CD8-positive, alpha-beta memory T cell (primary cell): ENCODE data around the gene SLC40A1. TPM values are rescaled to one million over a fixed set of nuclear protein-coding genes. Genes with fewer than 3 reads are reported as not detected.

Experiments used
- CTCF ChIA-PET: fragments of 350-600 bp; sonication (Branson Sonifier 250); formaldehyde crosslinking; loops from one replicate; lab custom pipeline; 2021; ENCODE audit warnings: antibody characterized with exemption; lab: Charles Lee
- POLR2A ChIA-PET: fragments of 350-600 bp; sonication (Branson Sonifier 250); formaldehyde crosslinking; loops from one replicate; lab custom pipeline; 2021; ENCODE audit warnings: antibody characterized with exemption; lab: Charles Lee
- DNase-seq, 5 donors: peaks; one replicate each; pipeline versions ENCODE4 v3.0.0 to v3.0.0-alpha.2; 2020 to 2022; ENCODE audit warnings: mixed read lengths in 1 of 5
- H3K27ac ChIP-seq: one replicate; pipeline ENCODE4 v1.7.0; 2013; ENCODE audit warnings: low read depth, mild to moderate bottlenecking, low read length, moderate library complexity
- H3K27me3 ChIP-seq: 2 replicates; pipeline ENCODE4 v1.7.0; 2013; ENCODE audit warnings: low read length, mild to moderate bottlenecking; ENCODE audit not compliant: insufficient read depth, poor library complexity, severe bottlenecking
- H3K36me3 ChIP-seq: 2 replicates; pipeline ENCODE4 v1.7.0; 2013; ENCODE audit warnings: mild to moderate bottlenecking, low read length, moderate library complexity; ENCODE audit not compliant: insufficient read depth
- H3K4me1 ChIP-seq: 2 replicates; pipeline ENCODE4 v1.7.0; 2013; ENCODE audit warnings: mild to moderate bottlenecking, low read length, moderate library complexity; ENCODE audit not compliant: insufficient read depth
- H3K4me3 ChIP-seq: 2 replicates; pipeline ENCODE4 v1.7.0; 2013; ENCODE audit warnings: mild to moderate bottlenecking, low read length
- H3K9me3 ChIP-seq: 2 replicates; pipeline ENCODE4 v1.7.0; 2013; ENCODE audit warnings: mild to moderate bottlenecking, low read length
- H3K27ac Mint-ChIP-seq, 8 donors: one replicate each; pipeline ENCODE4 v1.8.0; 2020 to 2021; ENCODE audit warnings: mixed read lengths in 8 of 8, mild to moderate bottlenecking in 6 of 8, inconsistent platforms in 3 of 8, moderate library complexity in 3 of 8
- H3K27me3 Mint-ChIP-seq, 2 donors: one replicate each; pipeline ENCODE4 v1.8.0; 2020 to 2021; ENCODE audit warnings: mixed read lengths in 2 of 2, mild to moderate bottlenecking in 1 of 2, moderate library complexity in 1 of 2
- H3K36me3 Mint-ChIP-seq, 3 donors: one replicate each; pipeline ENCODE4 v1.8.0; 2020 to 2021; ENCODE audit warnings: mixed read lengths in 3 of 3, inconsistent platforms in 1 of 3, mild to moderate bottlenecking in 1 of 3
- H3K4me1 Mint-ChIP-seq, 3 donors: one replicate each; pipeline ENCODE4 v1.8.0; 2020 to 2021; ENCODE audit warnings: mixed read lengths in 3 of 3, inconsistent platforms in 1 of 3, mild to moderate bottlenecking in 1 of 3
- H3K4me3 Mint-ChIP-seq, 7 donors: one replicate each; pipeline ENCODE4 v1.8.0; 2020 to 2021; ENCODE audit warnings: mixed read lengths in 7 of 7, mild to moderate bottlenecking in 6 of 7, moderate library complexity in 4 of 7, inconsistent platforms in 2 of 7
- H3K9me3 Mint-ChIP-seq, 5 donors: one replicate each; pipeline ENCODE4 v1.8.0; 2020 to 2022; ENCODE audit warnings: mixed read lengths in 5 of 5, mild to moderate bottlenecking in 3 of 5, moderate library complexity in 2 of 5, inconsistent platforms in 1 of 5
- polyA plus RNA-seq: library from polyadenylated mRNA; unstranded; fragments of 300-500 nt; fragmentation: Illumina TruSeq; gene quantifications from one replicate; pipeline ENCODE4 v1.2.3, GENCODE V29; 2021
- total RNA-seq, 2 experiments: library from RNA; stranded (reverse); gene quantifications; one replicate each; pipeline ENCODE4 v1.2.3, GENCODE V29; 2021

Gene SLC40A1
- total and polyA plus RNA-seq, 3 experiments from 2014 or later = 1.9 to 13.7 (median 2.7) TPM

DNA sequence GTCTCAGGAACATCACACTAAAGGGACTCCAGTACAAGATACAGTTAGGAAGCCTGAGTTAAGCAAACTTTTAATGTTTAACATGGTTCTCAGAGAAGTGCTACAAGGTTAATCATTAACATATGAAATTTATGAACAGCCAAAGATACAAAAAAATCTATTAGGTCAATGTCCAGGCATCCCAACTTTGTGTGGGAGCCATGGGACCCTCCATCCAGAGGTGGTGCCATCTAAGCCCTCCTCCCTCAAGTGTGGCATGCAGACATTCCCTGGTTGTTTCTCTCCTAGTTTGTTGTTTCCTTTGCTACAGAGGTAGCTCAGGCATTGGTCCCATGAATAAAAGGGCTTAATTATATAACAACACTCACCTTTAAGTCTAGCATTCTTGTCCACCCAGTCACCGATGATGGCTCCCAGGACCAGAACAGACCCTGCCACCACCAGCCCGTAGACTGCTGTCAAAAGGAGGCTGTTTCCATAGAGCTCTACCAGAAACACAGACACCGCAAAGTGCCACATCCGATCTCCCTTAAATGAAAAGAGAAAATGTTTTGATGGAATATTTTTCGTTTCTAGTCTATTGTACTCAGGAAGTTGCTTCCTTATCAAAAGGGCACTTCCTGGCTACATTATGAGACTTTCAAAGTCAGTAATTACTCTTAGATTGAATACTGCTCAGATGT is 5.7 kb downstream of the SLC40A1 start:
- Mint-ChIP-seq H3K4me1 (peaks cover 6 to 30% (median 11%) of the 10 kb centered on the region in 3 donors), H3K36me3 (peaks cover 0 to 2% (median 0%) of the 10 kb centered on the region in 3 donors), H3K4me3 (no peak overlapping the region), H3K9me3 (no peaks in the 10 kb centered on the region), H3K27ac (peak overlapping the region in 1 of 8 donors; percentile 34), H3K27me3 (peaks cover 14 to 20% of the 10 kb centered on the region in 2 donors)
- peaks cover 4% of the 10 kb centered on the region for H3K4me1 ChIP-seq
- ChIA-PET CTCF (no interaction called here), POLR2A (no interaction called here)
- no peak for DNase-seq
- no peak overlapping the region for H3K27ac ChIP-seq
- no peaks in the 10 kb centered on the region for H3K9me3 ChIP-seq
- peaks cover 3% of the 10 kb centered on the region for H3K36me3 ChIP-seq
- H3K27me3 ChIP-seq = no peaks in the 10 kb centered on the region
- no peak overlapping the region for H3K4me3 ChIP-seq

DNA sequence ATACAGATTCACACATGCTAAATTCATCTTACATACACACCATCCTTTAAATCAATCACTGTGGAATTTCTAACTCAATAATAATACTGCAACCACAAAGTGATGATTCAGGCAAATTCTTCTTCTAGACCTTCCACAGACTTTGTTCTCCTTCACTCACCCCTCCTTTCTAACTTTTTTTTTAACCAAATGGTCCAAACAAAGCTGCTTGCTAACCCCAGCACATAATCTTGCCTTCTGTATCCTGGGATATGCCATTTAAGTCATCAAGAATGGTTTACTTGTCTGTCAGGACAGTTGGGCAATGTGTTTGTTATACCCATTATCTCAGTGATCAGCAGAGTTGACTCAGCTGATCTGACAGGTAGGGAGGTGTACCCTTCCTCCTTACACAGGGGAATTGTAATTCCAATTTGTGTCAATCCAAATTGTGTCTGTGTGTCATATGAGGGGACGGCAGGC is 10.0 kb downstream of the SLC40A1 start:
- H3K27ac ChIP-seq = no peak overlapping the region

DNA sequence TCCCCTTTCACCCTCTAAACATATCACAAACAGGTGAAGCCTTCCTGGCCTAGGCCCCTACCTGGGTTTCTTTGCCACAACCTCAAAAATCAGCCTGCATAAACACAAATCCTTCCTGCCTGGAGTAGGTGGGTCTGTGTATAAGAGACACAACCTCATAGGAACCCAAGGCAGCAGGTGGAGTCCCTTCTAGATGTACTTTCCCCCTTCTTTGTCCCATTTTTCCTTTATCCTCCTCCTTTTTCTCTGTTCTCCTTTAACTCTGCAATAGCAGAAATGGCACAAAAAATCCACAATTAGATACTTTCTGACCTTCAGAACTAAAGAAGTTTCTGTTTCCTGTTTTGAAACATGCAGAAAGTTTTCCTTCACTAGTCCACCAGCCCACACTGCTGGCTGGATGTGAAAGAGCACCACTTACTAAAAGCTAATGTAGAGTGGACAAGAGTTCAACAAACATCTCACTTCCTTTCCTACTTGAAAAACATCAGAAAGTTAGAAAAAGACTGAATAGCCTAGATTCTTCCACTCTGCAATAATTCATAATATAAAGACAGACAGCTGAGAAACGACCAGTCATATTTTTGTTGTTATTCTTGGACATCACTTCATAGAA is 11.2 kb downstream of the SLC40A1 start:
- H3K27me3 ChIP-seq = no peaks in the 10 kb centered on the region
- peaks cover 3% of the 10 kb centered on the region for H3K36me3 ChIP-seq
- ChIA-PET POLR2A (no interaction called here), CTCF (no interaction called here)
- no peak for DNase-seq
- H3K27ac Mint-ChIP-seq = peak overlapping the region in 3 of 8 donors; percentile 0 to 44 (median 27)
- H3K4me1 Mint-ChIP-seq = peaks cover 9 to 18% (median 17%) of the 10 kb centered on the region in 3 donors
- H3K9me3 Mint-ChIP-seq = peaks cover 0 to 1% (median 0%) of the 10 kb centered on the region in 5 donors
- no peaks in the 10 kb centered on the region for H3K9me3 ChIP-seq
- H3K4me1 ChIP-seq = peaks cover 11% of the 10 kb centered on the region
- no peak overlapping the region for H3K27ac ChIP-seq
- peaks cover 2 to 18% (median 6%) of the 10 kb centered on the region in 3 donors for H3K36me3 Mint-ChIP-seq
- H3K4me3 Mint-ChIP-seq = no peak overlapping the region
- H3K4me3 ChIP-seq = no peak overlapping the region
- H3K27me3 Mint-ChIP-seq = peaks cover 2 to 7% of the 10 kb centered on the region in 2 donors

More for the DNA sequence above, 10.0 kb downstream of the SLC40A1 start:
- no peak for DNase-seq
- no peak overlapping the region for H3K4me3 ChIP-seq
- no peak overlapping the region for H3K4me3 Mint-ChIP-seq
- H3K27me3 ChIP-seq = no peaks in the 10 kb centered on the region
- no peaks in the 10 kb centered on the region for H3K9me3 ChIP-seq
- H3K27ac Mint-ChIP-seq = peak overlapping the region in 1 of 8 donors; percentile 28
- CTCF ChIA-PET = no interaction called here
- no peaks in the 10 kb centered on the region for H3K9me3 Mint-ChIP-seq
- POLR2A ChIA-PET = no interaction called here
- H3K36me3 Mint-ChIP-seq = peaks cover 0 to 11% (median 0%) of the 10 kb centered on the region in 3 donors
- peaks cover 0 to 2% of the 10 kb centered on the region in 2 donors for H3K27me3 Mint-ChIP-seq
- peaks cover 13% of the 10 kb centered on the region for H3K4me1 ChIP-seq
- peaks cover 3% of the 10 kb centered on the region for H3K36me3 ChIP-seq
- H3K4me1 Mint-ChIP-seq = peaks cover 9 to 19% (median 19%) of the 10 kb centered on the region in 3 donors

GRCh38 chr2:189566046-189566445 is 14.5 kb downstream of the SLC40A1 start:
- no peak overlapping the region for H3K4me3 ChIP-seq
- no peak overlapping the region for H3K4me3 Mint-ChIP-seq
- H3K4me1 ChIP-seq = peaks cover 11% of the 10 kb centered on the region
- H3K27ac Mint-ChIP-seq = no peak overlapping the region
- ChIA-PET CTCF (no interaction called here), POLR2A (no interaction called here)
- H3K36me3 Mint-ChIP-seq = peaks cover 6 to 29% (median 6%) of the 10 kb centered on the region in 3 donors
- no peak overlapping the region for H3K27ac ChIP-seq
- H3K27me3 Mint-ChIP-seq = peaks cover 0 to 9% of the 10 kb centered on the region in 2 donors
- H3K9me3 Mint-ChIP-seq = peaks cover 0 to 1% (median 0%) of the 10 kb centered on the region in 5 donors
- H3K27me3 ChIP-seq = no peaks in the 10 kb centered on the region
- no peaks in the 10 kb centered on the region for H3K9me3 ChIP-seq
- peaks cover 3% of the 10 kb centered on the region for H3K36me3 ChIP-seq
- H3K4me1 Mint-ChIP-seq = peaks cover 9 to 18% (median 17%) of the 10 kb centered on the region in 3 donors
- no peak for DNase-seq

- POLR2A ChIA-PET = no interaction called here
Observed at GRCh38 chr2:189561371-189562038, 19.1 kb downstream of the SLC40A1 start.

DNA sequence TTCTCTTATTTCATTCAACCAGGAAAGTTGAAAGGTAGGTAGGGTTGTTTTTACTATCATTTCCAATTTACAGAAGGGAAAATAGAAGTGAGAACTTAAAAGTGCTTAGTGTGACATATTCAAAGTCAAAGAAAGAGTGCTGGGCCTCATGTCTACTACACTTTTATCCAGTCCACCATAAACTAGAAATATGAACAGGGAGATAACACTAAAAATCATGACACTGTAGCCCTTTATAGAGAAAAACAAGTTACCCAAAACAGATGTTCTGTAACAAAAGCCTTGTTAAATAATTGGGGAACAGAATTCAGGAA is 20.4 kb downstream of the SLC40A1 start:
- H3K9me3 ChIP-seq = no peaks in the 10 kb centered on the region
- DNase-seq = no peak
- ChIA-PET CTCF (no interaction called here), POLR2A (no interaction called here)
- no peak overlapping the region for H3K27ac Mint-ChIP-seq
- no peak overlapping the region for H3K4me3 Mint-ChIP-seq
- H3K9me3 Mint-ChIP-seq = peaks cover 0 to 1% (median 0%) of the 10 kb centered on the region in 5 donors
- H3K36me3 Mint-ChIP-seq = peaks cover 5 to 19% (median 6%) of the 10 kb centered on the region in 3 donors
- peaks cover 2 to 8% of the 10 kb centered on the region in 2 donors for H3K27me3 Mint-ChIP-seq
- no peaks in the 10 kb centered on the region for H3K36me3 ChIP-seq
- H3K4me3 ChIP-seq = no peak overlapping the region
- no peak overlapping the region for H3K27ac ChIP-seq
- peaks cover 9 to 18% (median 10%) of the 10 kb centered on the region in 3 donors for H3K4me1 Mint-ChIP-seq
- no peaks in the 10 kb centered on the region for H3K27me3 ChIP-seq
- peaks cover 4% of the 10 kb centered on the region for H3K4me1 ChIP-seq

More at GRCh38 chr2:189561371-189562038, 19.1 kb downstream of the SLC40A1 start:
- peaks cover 2 to 9% of the 10 kb centered on the region in 2 donors for H3K27me3 Mint-ChIP-seq
- H3K4me3 Mint-ChIP-seq = no peak overlapping the region
- H3K4me3 ChIP-seq = no peak overlapping the region
- H3K9me3 ChIP-seq = no peaks in the 10 kb centered on the region
- DNase-seq = no peak
- no peaks in the 10 kb centered on the region for H3K36me3 ChIP-seq
- peaks cover 0 to 1% (median 0%) of the 10 kb centered on the region in 5 donors for H3K9me3 Mint-ChIP-seq
- CTCF ChIA-PET = no interaction called here
- no peaks in the 10 kb centered on the region for H3K27me3 ChIP-seq
- H3K36me3 Mint-ChIP-seq = peaks cover 6 to 26% (median 6%) of the 10 kb centered on the region in 3 donors
- H3K27ac Mint-ChIP-seq = no peak overlapping the region
- peaks cover 4% of the 10 kb centered on the region for H3K4me1 ChIP-seq
- no peak overlapping the region for H3K27ac ChIP-seq
- H3K4me1 Mint-ChIP-seq = peaks cover 9 to 10% (median 10%) of the 10 kb centered on the region in 3 donors

GRCh38 chr2:189559579-189560272 is 20.9 kb downstream of the SLC40A1 start:
- Mint-ChIP-seq H3K4me3 (no peak overlapping the region), H3K9me3 (no peaks in the 10 kb centered on the region), H3K36me3 (peaks cover 0 to 14% (median 4%) of the 10 kb centered on the region in 3 donors), H3K27ac (peak overlapping the region in 1 of 8 donors; percentile 40), H3K27me3 (peaks cover 2 to 3% of the 10 kb centered on the region in 2 donors), H3K4me1 (peaks cover 9 to 19% (median 10%) of the 10 kb centered on the region in 3 donors)
- Histone ChIP-seq H3K27ac (no peak overlapping the region), H3K36me3 (no peaks in the 10 kb centered on the region), H3K4me3 (no peak overlapping the region), H3K4me1 (peaks cover 4% of the 10 kb centered on the region), H3K27me3 (no peaks in the 10 kb centered on the region), H3K9me3 (no peaks in the 10 kb centered on the region)
- CTCF ChIA-PET = no interaction called here
- POLR2A ChIA-PET = no interaction called here
- DNase-seq = no peak
